Measurements from ENCODE around the gene CTSF.
"Not testable (repeated sequence)": the region's sequence is repeated elsewhere in the genome, so short reads cannot be mapped to it uniquely, and the experiment has no call there.

CTSF gene

GRCh38 chr11:66592457-66593302, 24.3 kb upstream of the CTSF start, which contains the start of the genes CCDC87 and CCS:
CCDC87 (minus strand) TSS chr11:66593063; CDS start chr11:66593015, 48 bp downstream.
CCS (plus strand) TSS chr11:66593185; CDS start chr11:66593262, 77 bp downstream.
- peak; percentile 94 for DNase-seq
- no peaks in the 10 kb centered on the region for H3K27me3 ChIP-seq (replicated peaks)
- peak within 1 kb of the TSS; percentile 30 for H3K27ac ChIP-seq
- in situ Hi-C loops (cut with HindIII; ENCODE audit: low pct_ligation_motif_present, low sequenced_read_pairs) = no loop called here
- no peaks in the 10 kb centered on the region for H3K36me3 ChIP-seq (replicated peaks)
- TF ChIP-seq CTCF (IDR thresholded peaks at IDR 0.05; ENCODE audit: low read depth, low read length, missing control alignments) = peak; percentile 84
- peak within 1 kb of the TSS; percentile 70 for H3K4me3 ChIP-seq (ENCODE audit: low read depth, low read length)

- no peak for TF ChIP-seq CTCF (IDR thresholded peaks at IDR 0.05; ENCODE audit: low read depth, low read length, missing control alignments)
- DNase-seq = no peak
- Histone ChIP-seq H3K4me3 (ENCODE audit: low read depth, low read length) (no peak overlapping the region), H3K36me3 (replicated peaks) (no peaks in the 10 kb centered on the region), H3K27ac (no peak overlapping the region), H3K27me3 (replicated peaks) (no peaks in the 10 kb centered on the region)
- in situ Hi-C loops (cut with HindIII; ENCODE audit: low pct_ligation_motif_present, low sequenced_read_pairs) = no loop called here
Measured at GRCh38 chr11:66591175-66591574, 22.8 kb upstream of the CTSF start.

- in situ Hi-C loops (cut with HindIII; ENCODE audit: low pct_ligation_motif_present, low sequenced_read_pairs) = no loop called here
- no peak for TF ChIP-seq CTCF (IDR thresholded peaks at IDR 0.05; ENCODE audit: low read depth, low read length, missing control alignments)
- DNase-seq = no peak
- Histone ChIP-seq H3K27me3 (replicated peaks) (no peaks in the 10 kb centered on the region), H3K4me3 (ENCODE audit: low read depth, low read length) (no peak overlapping the region), H3K36me3 (replicated peaks) (no peaks in the 10 kb centered on the region), H3K27ac (no peak overlapping the region)
Measured at GRCh38 chr11:66589996-66590675, 21.7 kb upstream of the CTSF start.

- in situ Hi-C loops (cut with HindIII; ENCODE audit: low pct_ligation_motif_present, low sequenced_read_pairs) = not testable (repeated sequence)
Measured at GRCh38 chr11:66589315-66589714, 20.9 kb upstream of the CTSF start.

GRCh38 chr11:66586136-66586535, 17.7 kb upstream of the CTSF start:
- Histone ChIP-seq H3K27ac (no peak overlapping the region), H3K36me3 (replicated peaks) (no peaks in the 10 kb centered on the region), H3K4me3 (ENCODE audit: low read depth, low read length) (no peak overlapping the region), H3K27me3 (replicated peaks) (no peaks in the 10 kb centered on the region)
- no peak for DNase-seq
- in situ Hi-C loops (cut with HindIII; ENCODE audit: low pct_ligation_motif_present, low sequenced_read_pairs) = no loop called here
- TF ChIP-seq CTCF (IDR thresholded peaks at IDR 0.05; ENCODE audit: low read depth, low read length, missing control alignments) = no peak

More at GRCh38 chr11:66589315-66589714, 20.9 kb upstream of the CTSF start:
- not testable (repeated sequence) for H3K4me3 ChIP-seq (ENCODE audit: low read depth, low read length); DNase-seq; H3K27me3 ChIP-seq (replicated peaks); H3K36me3 ChIP-seq (replicated peaks); H3K27ac ChIP-seq

- DNase-seq; H3K27me3 ChIP-seq (replicated peaks); H3K4me3 ChIP-seq (ENCODE audit: low read depth, low read length); H3K36me3 ChIP-seq (replicated peaks); in situ Hi-C loops (cut with HindIII; ENCODE audit: low pct_ligation_motif_present, low sequenced_read_pairs); H3K27ac ChIP-seq: not testable (repeated sequence)
Measured at GRCh38 chr11:66585447-66585846, 17.0 kb upstream of the CTSF start.

GRCh38 chr11:66582565-66583147, 14.2 kb upstream of the CTSF start:
- H3K27me3 ChIP-seq (replicated peaks); in situ Hi-C loops (cut with HindIII; ENCODE audit: low pct_ligation_motif_present, low sequenced_read_pairs); H3K36me3 ChIP-seq (replicated peaks); H3K4me3 ChIP-seq (ENCODE audit: low read depth, low read length); H3K27ac ChIP-seq; DNase-seq: not testable (repeated sequence)
